HFFc6 (cell line): Measurements from ENCODE around the gene ATXN3. TPM values are rescaled to one million over a fixed set of nuclear protein-coding genes. Genes with fewer than 3 reads are reported as not detected.

ENCODE experiments used
- DNase-seq: peaks from one replicate; pipeline ENCODE4 v3.0.0-alpha.2; 2018
- H3K27ac Mint-ChIP-seq: 2 replicates; pipeline ENCODE4 v1.8.0; 2020; ENCODE audit warnings: mild to moderate bottlenecking, mixed read lengths
- H3K27me3 Mint-ChIP-seq: 2 replicates; pipeline ENCODE4 v1.8.0; 2021; ENCODE audit warnings: mild to moderate bottlenecking, moderate library complexity, mixed read lengths; ENCODE audit not compliant: insufficient read depth
- H3K36me3 Mint-ChIP-seq: 2 replicates; pipeline ENCODE4 v1.8.0; 2021; ENCODE audit warnings: low read depth, mixed read lengths
- H3K4me1 Mint-ChIP-seq: 2 replicates; pipeline ENCODE4 v1.8.0; 2020; ENCODE audit warnings: low read depth, mixed read lengths
- H3K4me3 Mint-ChIP-seq: 2 replicates; pipeline ENCODE4 v1.8.0; 2020; ENCODE audit warnings: mild to moderate bottlenecking, moderate library complexity, mixed read lengths
- H3K9me3 Mint-ChIP-seq: 2 replicates; pipeline ENCODE4 v1.8.0; 2020; ENCODE audit warnings: mild to moderate bottlenecking, mixed read lengths
- long read RNA-seq: library from polyadenylated mRNA; unstranded; transcript quantifications from one replicate; pipeline ENCODE4 v2.0.0, GENCODE V29; 2019
- total RNA-seq, 6 experiments: library from RNA; stranded (reverse); fragmentation: NEBNext Ultra II Directional; extraction: Animal tissue kit (Norgen Biotek cat#: 25700); gene quantifications; 2 replicates in 1 of 6; 3 replicates in 5 of 6; pipeline ENCODE4 v1.2.3, GENCODE V29; 2021
- TF ChIP-seq, protein P1 (sequence below): fragments of 200-600 bp; sonication (generic); IDR thresholded peaks from 2 replicates; pipeline ENCODE4 v1.5.0; 2021; ENCODE audit warnings: antibody characterized with exemption, mild to moderate bottlenecking

ATXN3 gene
- 10 to 100 TPM; 18.5 to 22.4 (median 21.6) TPM for total RNA-seq
- long read RNA-seq, full-length matches to known transcripts, result 10 of 14 reads
- long read RNA-seq, partial matches to known transcripts, result 0 of 14 reads
- long read RNA-seq, other reads (novel, unspliced or antisense), result 4 of 14 reads

- no peaks in the 10 kb centered on the region for H3K27me3 Mint-ChIP-seq
- H3K4me1 Mint-ChIP-seq, result peaks cover 6% of the 10 kb centered on the region; the same call in 1 of the 2 replicates
- TF ChIP-seq, protein P1, sequence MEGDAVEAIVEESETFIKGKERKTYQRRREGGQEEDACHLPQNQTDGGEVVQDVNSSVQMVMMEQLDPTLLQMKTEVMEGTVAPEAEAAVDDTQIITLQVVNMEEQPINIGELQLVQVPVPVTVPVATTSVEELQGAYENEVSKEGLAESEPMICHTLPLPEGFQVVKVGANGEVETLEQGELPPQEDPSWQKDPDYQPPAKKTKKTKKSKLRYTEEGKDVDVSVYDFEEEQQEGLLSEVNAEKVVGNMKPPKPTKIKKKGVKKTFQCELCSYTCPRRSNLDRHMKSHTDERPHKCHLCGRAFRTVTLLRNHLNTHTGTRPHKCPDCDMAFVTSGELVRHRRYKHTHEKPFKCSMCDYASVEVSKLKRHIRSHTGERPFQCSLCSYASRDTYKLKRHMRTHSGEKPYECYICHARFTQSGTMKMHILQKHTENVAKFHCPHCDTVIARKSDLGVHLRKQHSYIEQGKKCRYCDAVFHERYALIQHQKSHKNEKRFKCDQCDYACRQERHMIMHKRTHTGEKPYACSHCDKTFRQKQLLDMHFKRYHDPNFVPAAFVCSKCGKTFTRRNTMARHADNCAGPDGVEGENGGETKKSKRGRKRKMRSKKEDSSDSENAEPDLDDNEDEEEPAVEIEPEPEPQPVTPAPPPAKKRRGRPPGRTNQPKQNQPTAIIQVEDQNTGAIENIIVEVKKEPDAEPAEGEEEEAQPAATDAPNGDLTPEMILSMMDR, result peak; percentile 78
- DNase-seq, result peak; percentile 98
- peak within 1 kb of the TSS; percentile 97 for H3K4me3 Mint-ChIP-seq
- peak within 1 kb of the TSS; percentile 97 for H3K27ac Mint-ChIP-seq
- no peaks in the 10 kb centered on the region for H3K36me3 Mint-ChIP-seq
- no peaks in the 10 kb centered on the region for H3K9me3 Mint-ChIP-seq
Measured at GRCh38 chr14:92106143-92106926, at the start of gene ATXN3. ATXN3 (minus strand) TSS chr14:92106582; CDS start chr14:92106552, 30 bp downstream.

- no peaks in the 10 kb centered on the region for H3K27me3 Mint-ChIP-seq
- no peak for DNase-seq
- no peak overlapping the region for H3K4me3 Mint-ChIP-seq
- TF ChIP-seq, protein P1, result no peak
- H3K4me1 Mint-ChIP-seq, result peaks cover 8% of the 10 kb centered on the region
- H3K27ac Mint-ChIP-seq, result 0 out of 2 replicates have a peak overlapping the region, but pooled peaks have one; percentile 26
- H3K9me3 Mint-ChIP-seq, result no peaks in the 10 kb centered on the region
- peaks cover 28% of the 10 kb centered on the region for H3K36me3 Mint-ChIP-seq
Measured at GRCh38 chr14:92154283-92154942, 48.0 kb upstream of the ATXN3 start.

DNA sequence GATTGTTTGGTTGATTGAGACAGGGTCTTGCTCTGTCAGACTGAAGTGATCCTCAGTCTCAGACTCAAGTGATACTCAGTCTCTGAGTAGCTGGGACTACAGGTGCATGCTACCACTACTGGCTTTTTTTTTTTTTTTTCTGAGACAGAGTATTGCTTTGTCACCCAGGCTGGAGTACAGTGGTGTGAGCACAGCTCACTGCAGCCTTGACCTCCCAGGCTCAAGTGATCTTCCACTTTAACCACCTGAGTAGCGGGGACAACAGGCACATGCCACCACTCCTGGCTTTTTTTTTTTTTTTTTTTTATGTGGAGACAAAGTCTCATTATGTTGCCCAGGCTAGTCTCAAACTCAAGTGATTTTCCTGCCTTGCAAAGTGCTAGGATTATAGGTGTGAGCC lies 47.2 kb upstream of the ATXN3 start:
- TF ChIP-seq, protein P1, result no peak
- no peaks in the 10 kb centered on the region for H3K27me3 Mint-ChIP-seq
- peaks cover 8% of the 10 kb centered on the region for H3K4me1 Mint-ChIP-seq
- H3K9me3 Mint-ChIP-seq, result no peaks in the 10 kb centered on the region
- H3K4me3 Mint-ChIP-seq, result no peak overlapping the region
- peaks cover 28% of the 10 kb centered on the region for H3K36me3 Mint-ChIP-seq
- DNase-seq, result no peak
- no peak overlapping the region; the same call in 1 of the 2 replicates for H3K27ac Mint-ChIP-seq

DNA sequence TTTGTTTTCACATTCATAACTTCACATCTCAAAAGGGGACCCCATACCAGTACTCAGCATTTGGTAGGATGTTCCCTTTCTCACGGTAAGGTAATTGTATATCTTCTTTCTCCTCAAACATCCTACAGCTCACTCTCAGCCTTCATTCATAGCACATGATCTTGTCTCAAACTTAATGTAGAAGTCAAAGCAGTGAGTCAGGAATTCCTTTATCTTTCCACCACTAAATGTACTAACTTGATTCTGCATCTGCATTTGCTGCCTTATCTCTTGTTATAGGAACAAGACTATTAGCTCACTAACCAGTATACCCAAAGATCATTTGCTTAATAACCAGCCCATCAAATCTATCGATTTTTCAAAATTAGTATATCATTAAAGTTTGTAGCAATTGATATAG lies 38.3 kb upstream of the ATXN3 start:
- Mint-ChIP-seq H3K27ac (peak overlapping the region; percentile 22), H3K27me3 (peaks cover 1% of the 10 kb centered on the region), H3K9me3 (no peaks in the 10 kb centered on the region), H3K4me3 (no peak overlapping the region), H3K36me3 (peaks cover 39% of the 10 kb centered on the region), H3K4me1 (peaks cover 25% of the 10 kb centered on the region)
- TF ChIP-seq, protein P1, result no peak
- peak; percentile 22 for DNase-seq

DNA sequence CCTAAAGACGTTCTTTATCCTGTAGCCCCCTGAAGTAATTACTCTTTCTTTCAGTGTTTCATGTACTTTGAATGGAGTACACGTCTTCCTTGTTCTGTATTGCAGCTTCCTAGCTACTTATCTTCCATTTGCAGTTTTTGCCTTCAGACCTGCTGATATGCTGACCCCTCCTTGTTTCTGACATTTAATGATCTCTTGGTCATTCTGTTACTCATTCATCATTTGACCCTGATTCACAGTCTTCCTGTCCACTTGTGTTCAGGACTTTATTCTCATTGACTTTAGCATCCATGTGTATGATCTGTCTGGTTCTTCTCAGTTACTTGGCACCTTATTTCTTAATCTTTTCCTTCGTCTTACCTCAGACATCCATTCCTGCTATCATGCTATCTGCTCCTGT lies 37.6 kb upstream of the ATXN3 start:
- H3K27ac Mint-ChIP-seq, result peak overlapping the region; percentile 21
- TF ChIP-seq, protein P1, result no peak
- H3K4me3 Mint-ChIP-seq, result no peak overlapping the region
- peaks cover 1% of the 10 kb centered on the region for H3K27me3 Mint-ChIP-seq
- no peak for DNase-seq
- peaks cover 37% of the 10 kb centered on the region for H3K36me3 Mint-ChIP-seq
- peaks cover 25% of the 10 kb centered on the region for H3K4me1 Mint-ChIP-seq
- H3K9me3 Mint-ChIP-seq, result no peaks in the 10 kb centered on the region
